SK-N-SH treated with all-trans-retinoic acid at 6 μM for 48 hours (cell line): Measurements from ENCODE around the gene RING1.

Experiments
- ATAC-seq: fragments of 200-7000 bp; cut with Tn5 transposase; 3 replicates; pipeline ENCODE4 v1.9.1; 2020; ENCODE audit warnings: mild to moderate bottlenecking, moderate library complexity
- ARNTL ChIP-seq: fragments of 450-650 bp; formaldehyde crosslinking; IDR thresholded peaks from 2 replicates; pipeline ENCODE4 v1.5.0; 2020; ENCODE audit warnings: low read depth, mild to moderate bottlenecking, moderate library complexity, borderline replicate concordance
- BACH2 ChIP-seq: fragments of 250-450 bp; sonication (Bioruptor Pico); IDR thresholded peaks from 2 replicates; pipeline ENCODE4 v1.9.0; 2021; ENCODE audit warnings: mild to moderate bottlenecking, borderline replicate concordance
- CSDC2 ChIP-seq: fragments of 250-450 bp; sonication (Bioruptor Pico); IDR thresholded peaks from 2 replicates; pipeline ENCODE4 v1.5.0; 2020; ENCODE audit warnings: mild to moderate bottlenecking, moderate library complexity
- ESRRG ChIP-seq: fragments of 250-450 bp; sonication (Bioruptor Pico); IDR thresholded peaks from 2 replicates; pipeline ENCODE4 v1.6.1; 2021; ENCODE audit warnings: mild to moderate bottlenecking
- GLIS3 ChIP-seq: fragments of 250-450 bp; sonication (Bioruptor Pico); IDR thresholded peaks from 2 replicates; pipeline ENCODE4 v1.5.0; 2020; ENCODE audit warnings: mild to moderate bottlenecking, moderate library complexity
- ISL1 ChIP-seq: fragments of 250-450 bp; sonication (Bioruptor Pico); IDR thresholded peaks from 2 replicates; pipeline ENCODE4 v2.1.2; 2022; ENCODE audit warnings: mild to moderate bottlenecking, moderate library complexity
- PPARA ChIP-seq: fragments of 250-450 bp; sonication (Bioruptor Pico); IDR thresholded peaks from 2 replicates; pipeline ENCODE4 v1.5.0; 2020; ENCODE audit warnings: mild to moderate bottlenecking, borderline replicate concordance
- RARB ChIP-seq: fragments of 250-450 bp; sonication (Bioruptor Pico); IDR thresholded peaks from 2 replicates; pipeline ENCODE4 v1.8.0; 2021; ENCODE audit warnings: mild to moderate bottlenecking, moderate library complexity
- SNAI2 ChIP-seq: fragments of 250-450 bp; sonication (Bioruptor Pico); IDR thresholded peaks from 2 replicates; pipeline ENCODE4 v1.5.0; 2020; ENCODE audit warnings: mild to moderate bottlenecking, moderate library complexity
- TSHZ2 ChIP-seq: fragments of 250-450 bp; sonication (Bioruptor Pico); IDR thresholded peaks from 2 replicates; pipeline ENCODE4 v1.5.0; 2020; ENCODE audit warnings: mild to moderate bottlenecking, moderate library complexity
- ZC3H10 ChIP-seq: fragments of 250-450 bp; sonication (Bioruptor Pico); IDR thresholded peaks from 2 replicates; pipeline ENCODE4 v1.5.1; 2021; ENCODE audit warnings: mild to moderate bottlenecking, moderate library complexity
- ZFP3 ChIP-seq: fragments of 250-450 bp; sonication (Bioruptor Pico); IDR thresholded peaks from 2 replicates; pipeline ENCODE4 v1.5.0; 2020; ENCODE audit warnings: mild to moderate bottlenecking, moderate library complexity
- ZFP30 ChIP-seq: fragments of 450-650 bp; formaldehyde crosslinking; IDR thresholded peaks from 2 replicates; pipeline ENCODE4 v1.5.0; 2022; ENCODE audit warnings: mild to moderate bottlenecking, moderate library complexity
- ZNF565 ChIP-seq: fragments of 450-650 bp; formaldehyde crosslinking; conservative IDR thresholded peaks from 2 replicates; pipeline ENCODE4 v1.5.0; 2020; ENCODE audit warnings: low read depth, mild to moderate bottlenecking, moderate library complexity
- ZNF8 ChIP-seq: fragments of 450-650 bp; formaldehyde crosslinking; IDR thresholded peaks from 2 replicates; pipeline ENCODE4 v1.5.0; 2020; ENCODE audit warnings: mild to moderate bottlenecking, moderate library complexity
- TF ChIP-seq, protein P1 (sequence below): fragments of 250-450 bp; sonication (Bioruptor Pico); IDR thresholded peaks from 2 replicates; pipeline ENCODE4 v1.5.1; 2020; ENCODE audit warnings: low read depth, mild to moderate bottlenecking, moderate library complexity
- TF ChIP-seq, protein P2 (sequence below): fragments of 250-450 bp; sonication (Bioruptor Pico); IDR thresholded peaks from 2 replicates; pipeline ENCODE4 v1.8.0; 2020; ENCODE audit warnings: mild to moderate bottlenecking, moderate library complexity, borderline replicate concordance

Gene RING1

GRCh38 chr6:33197431-33198048 lies 10.8 kb upstream of the RING1 start:
- ATAC-seq = peak; percentile 73
- TF ChIP-seq, protein P1, sequence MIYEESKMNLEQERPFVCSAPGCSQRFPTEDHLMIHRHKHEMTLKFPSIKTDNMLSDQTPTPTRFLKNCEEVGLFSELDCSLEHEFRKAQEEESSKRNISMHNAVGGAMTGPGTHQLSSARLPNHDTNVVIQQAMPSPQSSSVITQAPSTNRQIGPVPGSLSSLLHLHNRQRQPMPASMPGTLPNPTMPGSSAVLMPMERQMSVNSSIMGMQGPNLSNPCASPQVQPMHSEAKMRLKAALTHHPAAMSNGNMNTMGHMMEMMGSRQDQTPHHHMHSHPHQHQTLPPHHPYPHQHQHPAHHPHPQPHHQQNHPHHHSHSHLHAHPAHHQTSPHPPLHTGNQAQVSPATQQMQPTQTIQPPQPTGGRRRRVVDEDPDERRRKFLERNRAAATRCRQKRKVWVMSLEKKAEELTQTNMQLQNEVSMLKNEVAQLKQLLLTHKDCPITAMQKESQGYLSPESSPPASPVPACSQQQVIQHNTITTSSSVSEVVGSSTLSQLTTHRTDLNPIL = no peak
- no peak for TF ChIP-seq ARNTL (CRISPR knock-in tag)
- TF ChIP-seq ZNF8 = no peak
- TF ChIP-seq ZNF565 (CRISPR knock-in tag) = no peak
- TF ChIP-seq ZFP30 = no peak
- no peak for TF ChIP-seq PPARA
- no peak for TF ChIP-seq ZC3H10 (CRISPR knock-in tag)
- no peak for TF ChIP-seq ISL1
- TF ChIP-seq TSHZ2 (CRISPR knock-in tag) = no peak
- no peak for TF ChIP-seq ESRRG

- no peak for ATAC-seq
These were observed 10.0 kb upstream of the RING1 start for GRCh38 chr6:33198159-33198852.

DNA sequence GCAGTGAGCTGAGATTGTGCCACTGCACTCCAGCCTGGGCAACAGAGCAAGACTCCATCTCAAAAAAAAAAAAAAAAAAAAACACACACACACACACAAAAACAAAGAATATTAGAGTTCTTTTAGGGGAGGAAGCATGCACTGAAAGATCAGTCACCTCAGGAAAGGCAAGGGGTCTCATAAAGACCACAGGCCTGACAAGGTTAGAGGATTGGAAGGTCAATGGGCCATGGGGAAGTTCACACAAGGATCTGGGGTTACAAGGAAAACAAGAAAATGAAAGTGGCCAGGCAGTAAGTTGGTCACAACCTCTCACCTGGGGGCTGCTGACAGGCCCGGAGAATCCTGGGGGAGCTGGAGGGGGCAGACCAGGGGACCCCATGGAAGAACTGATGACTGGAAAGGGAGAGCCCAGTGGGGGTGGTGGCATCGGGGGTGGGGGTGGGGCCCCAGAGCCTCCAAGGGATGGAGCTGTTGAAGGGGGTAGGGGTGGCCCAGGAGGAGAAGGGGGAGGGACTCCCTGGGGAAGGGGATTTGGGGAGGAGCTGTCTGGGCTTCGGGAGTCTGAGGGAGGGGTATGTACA lies 9.4 kb upstream of the RING1 start:
- ATAC-seq = no peak
- TF ChIP-seq ZFP3 (no peak), SNAI2 (CRISPR knock-in tag) (no peak), GLIS3 (CRISPR knock-in tag) (no peak)
- TF ChIP-seq, all 23 proteins: peak for 0

More at GRCh38 chr6:33198159-33198852, 10.0 kb upstream of the RING1 start:
- TF ChIP-seq CSDC2 (CRISPR knock-in tag) = no peak
- TF ChIP-seq ZNF565 (CRISPR knock-in tag) = no peak
- TF ChIP-seq PPARA = no peak
- TF ChIP-seq ZFP30 = no peak
- TF ChIP-seq ARNTL (CRISPR knock-in tag) = no peak
- no peak for TF ChIP-seq ESRRG
- no peak for TF ChIP-seq GLIS3 (CRISPR knock-in tag)
- no peak for TF ChIP-seq ISL1
- TF ChIP-seq BACH2 (CRISPR knock-in tag) = no peak
- TF ChIP-seq ZFP3 = no peak
- TF ChIP-seq RARB (CRISPR knock-in tag) = no peak

- no peak for TF ChIP-seq PPARA
- TF ChIP-seq ARNTL (CRISPR knock-in tag) = no peak
- TF ChIP-seq, protein P1 = no peak
- TF ChIP-seq CSDC2 (CRISPR knock-in tag) = no peak
- ATAC-seq = peak; percentile 14
These were observed 8.5 kb upstream of the RING1 start for GRCh38 chr6:33199687-33200218.

GRCh38 chr6:33200219-33201146 lies 7.8 kb upstream of the RING1 start, which contains the start of the genes RXRB and SLC39A7:
TSS of gene RXRB (minus strand) at chr6:33200665. CDS start at chr6:33200476, 189 bp downstream.
TSS of gene SLC39A7 (plus strand) at chr6:33200867. CDS start at chr6:33201246, 379 bp downstream.
- ATAC-seq = peak; percentile 77
- TF ChIP-seq CSDC2 (CRISPR knock-in tag) = 0 out of 2 replicates have a peak, but pooled peaks have one; percentile 30
- TF ChIP-seq ISL1 = no peak
- TF ChIP-seq, protein P2, sequence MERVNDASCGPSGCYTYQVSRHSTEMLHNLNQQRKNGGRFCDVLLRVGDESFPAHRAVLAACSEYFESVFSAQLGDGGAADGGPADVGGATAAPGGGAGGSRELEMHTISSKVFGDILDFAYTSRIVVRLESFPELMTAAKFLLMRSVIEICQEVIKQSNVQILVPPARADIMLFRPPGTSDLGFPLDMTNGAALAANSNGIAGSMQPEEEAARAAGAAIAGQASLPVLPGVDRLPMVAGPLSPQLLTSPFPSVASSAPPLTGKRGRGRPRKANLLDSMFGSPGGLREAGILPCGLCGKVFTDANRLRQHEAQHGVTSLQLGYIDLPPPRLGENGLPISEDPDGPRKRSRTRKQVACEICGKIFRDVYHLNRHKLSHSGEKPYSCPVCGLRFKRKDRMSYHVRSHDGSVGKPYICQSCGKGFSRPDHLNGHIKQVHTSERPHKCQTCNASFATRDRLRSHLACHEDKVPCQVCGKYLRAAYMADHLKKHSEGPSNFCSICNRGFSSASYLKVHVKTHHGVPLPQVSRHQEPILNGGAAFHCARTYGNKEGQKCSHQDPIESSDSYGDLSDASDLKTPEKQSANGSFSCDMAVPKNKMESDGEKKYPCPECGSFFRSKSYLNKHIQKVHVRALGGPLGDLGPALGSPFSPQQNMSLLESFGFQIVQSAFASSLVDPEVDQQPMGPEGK = 0 out of 2 replicates have a peak, but pooled peaks have one; percentile 21
- TF ChIP-seq, all 23 proteins: peak for 2
